HFFc6 (cell line): Measurements from ENCODE around the gene ASXL2. TPM values are rescaled to one million over a fixed set of nuclear protein-coding genes. Genes with fewer than 3 reads are reported as not detected.
A peak's percentile ranks its signal among the peaks of the same experiment; 100 is the strongest.
"Not testable (repeated sequence)": the region's sequence is repeated elsewhere in the genome, so short reads cannot be mapped to it uniquely, and the experiment has no call there.

Source experiments
- DNase-seq: peaks from one replicate; pipeline ENCODE4 v3.0.0-alpha.2; 2018
- H3K27ac Mint-ChIP-seq: 2 replicates; pipeline ENCODE4 v1.8.0; 2020; ENCODE audit warnings: mild to moderate bottlenecking, mixed read lengths
- H3K27me3 Mint-ChIP-seq: 2 replicates; pipeline ENCODE4 v1.8.0; 2021; ENCODE audit warnings: mild to moderate bottlenecking, moderate library complexity, mixed read lengths; ENCODE audit not compliant: insufficient read depth
- H3K36me3 Mint-ChIP-seq: 2 replicates; pipeline ENCODE4 v1.8.0; 2021; ENCODE audit warnings: low read depth, mixed read lengths
- H3K4me1 Mint-ChIP-seq: 2 replicates; pipeline ENCODE4 v1.8.0; 2020; ENCODE audit warnings: low read depth, mixed read lengths
- H3K4me3 Mint-ChIP-seq: 2 replicates; pipeline ENCODE4 v1.8.0; 2020; ENCODE audit warnings: mild to moderate bottlenecking, moderate library complexity, mixed read lengths
- H3K9me3 Mint-ChIP-seq: 2 replicates; pipeline ENCODE4 v1.8.0; 2020; ENCODE audit warnings: mild to moderate bottlenecking, mixed read lengths
- total RNA-seq, 6 experiments: library from RNA; stranded (reverse); fragmentation: NEBNext Ultra II Directional; extraction: Animal tissue kit (Norgen Biotek cat#: 25700); gene quantifications; 2 replicates in 1 of 6; 3 replicates in 5 of 6; pipeline ENCODE4 v1.2.3, GENCODE V29; 2021
- TF ChIP-seq, protein P1 (sequence below): fragments of 200-600 bp; sonication (generic); IDR thresholded peaks from 2 replicates; pipeline ENCODE4 v1.5.0; 2021; ENCODE audit warnings: antibody characterized with exemption, mild to moderate bottlenecking

ASXL2 gene
- total RNA-seq, 6 experiments from 2014 or later: 24.6 to 29.6 (median 26.6) TPM

DNA sequence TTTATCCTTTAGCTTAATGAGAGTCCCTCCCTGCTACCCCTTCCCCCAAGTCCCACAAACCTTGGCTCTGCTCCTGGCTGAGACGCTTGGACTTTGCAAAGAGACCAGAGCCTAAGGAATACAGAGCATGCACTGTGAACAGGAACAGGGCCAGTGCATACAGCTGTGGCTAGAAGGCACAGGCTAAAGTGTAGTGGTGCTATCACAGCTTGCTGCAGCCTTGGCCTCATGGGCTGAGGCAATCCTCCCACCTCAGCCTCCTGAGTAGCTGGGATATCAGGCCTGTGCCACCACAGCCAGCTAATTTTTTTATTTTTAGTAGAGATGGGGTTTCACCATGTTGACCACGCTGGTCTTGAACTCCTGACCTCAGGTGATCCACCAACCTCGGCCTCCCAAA, 39.5 kb upstream of the ASXL2 start:
- TF ChIP-seq, protein P1, sequence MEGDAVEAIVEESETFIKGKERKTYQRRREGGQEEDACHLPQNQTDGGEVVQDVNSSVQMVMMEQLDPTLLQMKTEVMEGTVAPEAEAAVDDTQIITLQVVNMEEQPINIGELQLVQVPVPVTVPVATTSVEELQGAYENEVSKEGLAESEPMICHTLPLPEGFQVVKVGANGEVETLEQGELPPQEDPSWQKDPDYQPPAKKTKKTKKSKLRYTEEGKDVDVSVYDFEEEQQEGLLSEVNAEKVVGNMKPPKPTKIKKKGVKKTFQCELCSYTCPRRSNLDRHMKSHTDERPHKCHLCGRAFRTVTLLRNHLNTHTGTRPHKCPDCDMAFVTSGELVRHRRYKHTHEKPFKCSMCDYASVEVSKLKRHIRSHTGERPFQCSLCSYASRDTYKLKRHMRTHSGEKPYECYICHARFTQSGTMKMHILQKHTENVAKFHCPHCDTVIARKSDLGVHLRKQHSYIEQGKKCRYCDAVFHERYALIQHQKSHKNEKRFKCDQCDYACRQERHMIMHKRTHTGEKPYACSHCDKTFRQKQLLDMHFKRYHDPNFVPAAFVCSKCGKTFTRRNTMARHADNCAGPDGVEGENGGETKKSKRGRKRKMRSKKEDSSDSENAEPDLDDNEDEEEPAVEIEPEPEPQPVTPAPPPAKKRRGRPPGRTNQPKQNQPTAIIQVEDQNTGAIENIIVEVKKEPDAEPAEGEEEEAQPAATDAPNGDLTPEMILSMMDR: no peak
- Mint-ChIP-seq H3K9me3 (no peaks in the 10 kb centered on the region), H3K27me3 (peaks cover 2% of the 10 kb centered on the region), H3K36me3 (no peaks in the 10 kb centered on the region), H3K27ac (no peak overlapping the region), H3K4me3 (no peak overlapping the region), H3K4me1 (peaks cover 16% of the 10 kb centered on the region)
- no peak for DNase-seq

DNA sequence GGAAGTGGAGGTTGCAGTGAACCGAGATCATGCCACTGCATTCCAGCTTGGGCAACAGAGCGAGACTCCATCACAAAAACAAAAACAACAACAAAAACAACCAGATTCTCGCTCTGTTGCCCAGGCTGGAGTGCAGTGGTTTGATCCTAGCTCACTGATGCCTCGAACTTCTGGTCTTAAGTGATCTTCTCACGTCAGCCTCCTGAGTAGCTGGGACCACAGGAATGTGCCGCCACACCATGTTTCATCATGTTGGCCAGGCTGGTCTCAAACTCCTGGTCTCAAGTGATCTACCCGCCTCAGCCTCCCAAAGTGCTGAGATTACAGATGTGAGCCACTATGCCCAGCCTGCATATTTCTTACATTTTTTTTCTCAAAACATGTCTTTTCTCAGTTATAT, 39.1 kb upstream of the ASXL2 start:
- H3K4me1 Mint-ChIP-seq: peaks cover 19% of the 10 kb centered on the region
- not testable (repeated sequence) for H3K4me3 Mint-ChIP-seq, H3K36me3 Mint-ChIP-seq, DNase-seq, H3K27ac Mint-ChIP-seq, H3K27me3 Mint-ChIP-seq, H3K9me3 Mint-ChIP-seq

DNA sequence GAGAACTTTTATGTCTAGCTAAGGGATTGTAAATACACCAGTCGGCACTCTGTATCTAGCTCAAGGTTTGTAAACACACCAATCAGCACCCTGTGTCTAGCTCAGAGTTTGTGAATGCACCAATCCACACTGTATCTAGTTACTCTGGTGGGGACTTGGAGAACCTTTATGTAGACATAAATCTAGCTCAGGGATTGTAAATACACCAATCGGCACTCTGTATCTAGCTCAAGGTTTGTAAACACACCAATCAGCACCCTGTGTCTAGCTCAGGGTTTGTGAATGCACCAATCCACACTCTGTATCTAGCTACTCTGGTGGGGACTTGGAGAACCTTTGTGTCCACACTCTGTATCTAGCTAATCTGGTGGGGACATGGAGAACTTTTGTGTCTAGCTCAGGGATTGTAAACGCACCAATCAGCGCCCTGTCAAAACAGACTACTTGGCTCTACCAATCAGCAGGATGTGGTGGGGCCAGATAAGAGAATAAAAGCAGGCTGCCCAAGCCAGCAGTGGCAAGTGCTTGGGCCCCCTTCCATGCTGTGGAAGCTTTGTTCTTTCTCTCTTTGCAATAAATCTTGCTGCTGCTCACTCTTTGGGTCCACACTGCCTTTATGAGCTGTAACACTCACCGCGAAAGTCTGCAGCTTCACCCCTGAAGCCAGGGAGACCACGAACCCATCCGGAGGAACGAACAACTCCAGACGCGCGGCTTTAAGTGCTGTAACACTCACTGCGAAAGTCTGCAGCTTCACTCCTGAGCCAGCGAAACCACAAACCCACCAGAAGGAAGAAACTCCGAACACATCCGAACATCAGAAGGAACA, 37.9 kb upstream of the ASXL2 start:
- not testable (repeated sequence) for H3K36me3 Mint-ChIP-seq, H3K27ac Mint-ChIP-seq, H3K27me3 Mint-ChIP-seq, H3K9me3 Mint-ChIP-seq, DNase-seq
- Mint-ChIP-seq H3K4me1 (peaks cover 19% of the 10 kb centered on the region), H3K4me3 (peak overlapping the region; percentile 51; the same call in 1 of the 2 replicates)

DNA sequence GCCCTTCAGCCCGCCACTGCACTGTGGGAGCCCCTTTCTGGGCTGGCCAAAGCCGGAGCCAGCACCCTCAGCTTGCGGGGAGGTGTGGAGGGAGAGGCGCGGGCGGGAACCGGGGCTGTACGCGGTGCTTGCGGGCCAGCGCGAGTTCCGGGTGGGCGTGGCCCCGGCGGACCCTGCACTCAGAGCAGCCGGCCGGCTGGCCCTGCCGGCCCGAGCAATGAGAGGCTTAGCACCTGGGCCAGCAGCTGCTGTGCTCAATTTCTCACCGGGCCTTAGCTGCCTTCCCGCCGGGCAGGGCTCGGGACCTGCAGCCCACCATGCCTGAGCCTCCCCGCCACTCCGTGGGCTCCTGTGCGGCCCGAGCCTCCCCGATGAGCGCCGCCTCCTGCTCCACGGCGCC, 37.1 kb upstream of the ASXL2 start:
- H3K36me3 Mint-ChIP-seq, H3K9me3 Mint-ChIP-seq, H3K27ac Mint-ChIP-seq, DNase-seq, H3K27me3 Mint-ChIP-seq, H3K4me3 Mint-ChIP-seq: not testable (repeated sequence)
- H3K4me1 Mint-ChIP-seq: peaks cover 16% of the 10 kb centered on the region

DNA sequence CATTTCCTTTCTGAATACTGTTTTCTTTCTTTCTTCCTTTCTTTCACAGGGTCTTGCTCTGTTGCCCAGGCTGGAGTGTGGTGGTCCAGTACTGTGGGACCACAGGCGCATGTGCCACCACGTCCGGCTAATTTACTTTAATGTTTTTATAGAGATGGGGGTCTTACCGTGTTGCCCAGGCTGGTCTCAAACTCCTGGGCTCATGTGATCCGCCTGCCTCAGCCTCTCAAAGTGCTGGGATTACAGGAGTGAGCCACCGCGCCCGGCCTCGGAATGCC, 35.3 kb upstream of the ASXL2 start:
- Mint-ChIP-seq H3K4me3 (peak overlapping the region; percentile 59; the same call in 1 of the 2 replicates), H3K4me1 (peaks cover 14% of the 10 kb centered on the region)
- H3K9me3 Mint-ChIP-seq, DNase-seq, H3K27me3 Mint-ChIP-seq, H3K36me3 Mint-ChIP-seq, H3K27ac Mint-ChIP-seq: not testable (repeated sequence)

DNA sequence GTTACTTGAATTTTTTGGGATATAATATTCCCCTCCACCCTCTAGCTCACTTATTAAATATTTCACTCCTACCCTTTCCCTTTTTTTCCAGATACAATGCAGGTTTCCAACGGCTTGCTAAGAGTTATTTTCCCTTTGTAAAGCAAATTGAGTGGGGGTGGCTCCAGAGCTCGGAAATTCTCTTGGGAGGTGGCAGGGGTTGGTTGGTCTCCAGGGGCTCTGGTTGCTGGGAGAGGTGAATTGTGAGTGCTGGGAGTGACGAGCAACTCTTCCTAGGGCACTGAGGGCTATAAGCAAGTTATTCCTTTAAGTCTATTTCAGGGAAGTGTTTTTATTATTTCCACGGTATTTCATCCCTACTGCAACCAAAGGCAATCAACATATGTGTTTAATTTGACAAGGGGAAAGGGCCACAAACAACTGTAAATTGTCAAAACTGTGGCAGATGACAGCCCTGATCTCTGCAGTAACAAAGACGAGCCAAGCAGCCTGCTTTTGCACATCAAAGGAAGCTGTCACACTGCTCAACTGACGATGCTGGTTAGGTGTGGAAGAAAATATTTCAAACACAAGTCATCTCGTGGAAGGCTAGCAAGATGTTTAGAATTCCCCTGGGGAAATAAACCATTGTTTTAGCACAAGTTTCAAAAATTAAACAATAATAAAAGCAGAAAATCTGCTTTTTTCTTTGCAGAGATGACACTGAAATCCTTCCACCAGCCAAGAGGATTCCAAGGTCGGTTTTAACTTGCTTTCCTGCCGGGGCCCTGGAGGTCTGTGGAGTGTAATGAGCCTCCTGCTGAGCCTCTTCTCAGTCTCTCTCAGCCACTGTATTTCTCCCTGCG, 34.8 kb upstream of the ASXL2 start:
- Mint-ChIP-seq H3K36me3 (no peaks in the 10 kb centered on the region), H3K27me3 (peaks cover 6% of the 10 kb centered on the region), H3K9me3 (no peaks in the 10 kb centered on the region), H3K4me3 (peak overlapping the region; percentile 59), H3K27ac (no peak overlapping the region), H3K4me1 (peaks cover 14% of the 10 kb centered on the region)
- peak; percentile 15 for DNase-seq
- TF ChIP-seq, protein P1: no peak

DNA sequence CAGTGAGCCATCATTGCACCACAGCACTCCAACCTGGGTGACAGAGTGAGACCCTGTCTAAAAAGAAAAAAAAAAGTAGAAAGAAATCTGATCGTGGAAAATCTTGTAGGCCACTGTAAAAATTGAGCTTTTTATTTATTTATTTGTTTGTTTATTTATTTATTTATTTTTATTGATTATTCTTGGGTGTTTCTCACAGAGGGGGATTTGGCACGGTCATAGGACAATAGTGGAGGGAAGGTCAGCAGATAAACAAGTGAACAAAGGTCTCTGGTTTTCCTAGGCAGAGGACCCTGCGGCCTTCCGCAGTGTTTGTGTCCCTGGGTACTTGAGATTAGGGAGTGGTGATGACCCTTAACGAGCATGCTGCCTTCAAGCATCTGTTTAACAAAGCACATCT, 31.3 kb upstream of the ASXL2 start:
- H3K36me3 Mint-ChIP-seq, DNase-seq: not testable (repeated sequence)
- peaks cover 14% of the 10 kb centered on the region for H3K4me1 Mint-ChIP-seq

DNA sequence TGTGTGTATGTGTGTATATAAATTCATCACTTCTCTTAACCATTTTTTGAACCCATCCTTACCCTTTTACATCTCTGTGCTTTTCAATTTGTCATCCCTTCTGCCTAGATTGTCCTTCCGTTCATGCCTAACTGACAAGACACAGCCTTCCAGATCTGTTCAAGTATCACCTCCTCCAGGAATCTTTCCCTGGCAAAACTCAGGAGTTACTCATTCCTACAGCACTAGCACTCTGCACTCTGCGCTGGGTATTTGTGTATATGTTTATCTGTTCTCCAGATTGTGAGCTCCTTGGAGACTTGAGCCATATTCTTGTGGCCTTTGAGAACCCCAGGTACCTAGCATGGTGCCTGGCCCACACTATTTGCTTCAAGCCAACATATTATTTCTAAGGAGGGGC, 26.8 kb upstream of the ASXL2 start:
- H3K27me3 Mint-ChIP-seq: peaks cover 13% of the 10 kb centered on the region
- DNase-seq: no peak
- no peak overlapping the region for H3K27ac Mint-ChIP-seq
- no peaks in the 10 kb centered on the region for H3K4me1 Mint-ChIP-seq
- H3K36me3 Mint-ChIP-seq: no peaks in the 10 kb centered on the region
- TF ChIP-seq, protein P1: no peak
- no peak overlapping the region for H3K4me3 Mint-ChIP-seq
- no peaks in the 10 kb centered on the region for H3K9me3 Mint-ChIP-seq

More for the DNA sequence above, 31.3 kb upstream of the ASXL2 start:
- peaks cover 11% of the 10 kb centered on the region; the same call in 1 of the 2 replicates for H3K27me3 Mint-ChIP-seq
- H3K9me3 Mint-ChIP-seq, H3K27ac Mint-ChIP-seq, H3K4me3 Mint-ChIP-seq: not testable (repeated sequence)
